ENCODE measurements around the gene APOC3.
"Not testable (repeated sequence)": the region's sequence is repeated elsewhere in the genome, so short reads cannot be mapped to it uniquely, and the experiment has no call there.

APOC3 gene

DNA sequence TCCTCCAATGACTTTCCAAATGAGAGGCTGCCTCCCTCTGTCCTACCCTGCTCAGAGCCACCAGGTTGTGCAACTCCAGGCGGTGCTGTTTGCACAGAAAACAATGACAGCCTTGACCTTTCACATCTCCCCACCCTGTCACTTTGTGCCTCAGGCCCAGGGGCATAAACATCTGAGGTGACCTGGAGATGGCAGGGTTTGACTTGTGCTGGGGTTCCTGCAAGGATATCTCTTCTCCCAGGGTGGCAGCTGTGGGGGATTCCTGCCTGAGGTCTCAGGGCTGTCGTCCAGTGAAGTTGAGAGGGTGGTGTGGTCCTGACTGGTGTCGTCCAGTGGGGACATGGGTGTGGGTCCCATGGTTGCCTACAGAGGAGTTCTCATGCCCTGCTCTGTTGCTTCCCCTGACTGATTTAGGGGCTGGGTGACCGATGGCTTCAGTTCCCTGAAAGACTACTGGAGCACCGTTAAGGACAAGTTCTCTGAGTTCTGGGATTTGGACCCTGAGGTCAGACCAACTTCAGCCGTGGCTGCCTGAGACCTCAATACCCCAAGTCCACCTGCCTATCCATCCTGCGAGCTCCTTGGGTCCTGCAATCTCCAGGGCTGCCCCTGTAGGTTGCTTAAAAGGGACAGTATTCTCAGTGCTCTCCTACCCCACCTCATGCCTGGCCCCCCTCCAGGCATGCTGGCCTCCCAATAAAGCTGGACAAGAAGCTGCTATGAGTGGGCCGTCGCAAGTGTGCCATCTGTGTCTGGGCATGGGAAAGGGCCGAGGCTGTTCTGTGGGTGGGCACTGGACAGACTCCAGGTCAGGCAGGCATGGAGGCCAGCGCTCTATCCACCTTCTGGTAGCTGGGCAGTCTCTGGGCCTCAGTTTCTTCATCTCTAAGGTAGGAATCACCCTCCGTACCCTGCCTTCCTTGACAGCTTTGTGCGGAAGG is 2.9 kb downstream of the APOC3 start:
- no peak for FAIRE-seq

DNA sequence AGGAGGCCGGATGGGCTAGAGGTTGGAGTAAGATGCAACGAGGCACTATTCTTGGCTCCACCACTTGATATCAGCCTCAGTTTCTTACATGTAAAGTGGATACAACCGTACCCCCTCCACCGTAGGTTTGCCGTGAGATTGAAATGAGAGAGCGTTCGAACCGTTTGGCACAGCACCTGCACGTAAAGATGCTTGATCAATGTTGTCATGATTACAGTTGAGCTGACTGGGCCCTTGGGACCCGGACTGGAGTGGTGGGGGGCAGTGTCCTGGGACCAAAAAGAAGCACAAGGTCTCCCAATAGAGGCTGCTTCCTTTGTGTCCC is 3.7 kb downstream of the APOC3 start:
- no peak for FAIRE-seq

DNA sequence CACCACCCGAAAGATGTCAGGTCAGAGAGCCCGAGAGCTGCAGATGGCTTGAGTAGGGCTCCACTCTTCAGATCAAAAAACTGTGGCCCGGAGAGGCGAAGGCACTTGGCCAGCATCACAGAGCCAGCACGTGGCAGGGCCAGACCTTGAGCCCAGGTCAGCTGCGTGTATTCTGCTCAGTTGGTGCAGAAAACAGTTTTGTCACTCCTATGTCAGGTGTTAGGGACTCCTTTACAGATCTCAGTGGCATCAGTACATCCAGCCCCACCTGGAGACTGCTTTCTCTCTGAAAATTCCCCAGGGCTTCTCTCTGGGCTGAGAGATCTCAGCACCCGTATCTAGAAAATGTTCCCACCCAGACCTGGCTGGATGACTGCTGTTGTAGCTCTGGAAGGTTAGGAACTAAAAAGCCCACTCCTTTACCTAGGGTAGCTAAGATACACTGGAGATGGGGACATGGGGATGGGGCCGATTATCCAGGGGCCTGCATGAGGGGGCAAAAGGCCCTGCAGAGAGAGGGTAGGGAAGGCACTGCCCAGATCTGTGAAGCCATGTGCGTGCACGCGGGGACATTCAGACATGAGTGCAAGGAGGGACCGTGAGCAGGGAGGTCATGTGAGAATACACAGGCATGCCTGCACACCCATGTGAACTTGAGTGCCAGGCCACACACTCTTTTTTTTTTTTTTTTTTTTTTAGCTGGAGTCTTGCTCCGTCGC is 4.3 kb downstream of the APOC3 start:
- FAIRE-seq, result no peak

DNA sequence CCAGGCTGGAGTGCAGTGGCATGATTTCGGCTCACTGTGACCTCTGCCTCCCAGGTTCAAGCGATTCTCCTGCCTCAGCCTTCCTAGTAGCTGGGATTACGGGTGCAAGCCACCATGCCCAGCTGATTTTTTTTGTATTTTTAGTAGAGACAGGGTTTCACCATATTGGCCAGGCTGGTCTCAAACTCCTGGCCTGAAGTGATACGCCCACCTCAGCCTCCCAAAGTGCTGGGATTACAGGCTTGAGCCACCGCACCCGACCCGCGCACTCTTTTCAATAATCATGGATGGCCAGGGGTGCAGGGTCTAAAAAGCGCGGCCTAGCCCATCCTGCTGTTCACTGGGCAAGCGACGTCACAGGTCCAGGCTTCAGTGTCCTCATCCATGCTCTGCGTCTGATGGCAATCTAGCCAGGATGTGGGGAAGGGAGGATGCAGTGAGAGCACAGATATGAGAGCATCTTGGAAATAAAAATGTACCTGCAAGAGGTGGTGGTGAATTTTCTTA is 4.9 kb downstream of the APOC3 start:
- not testable (repeated sequence) for FAIRE-seq

DNA sequence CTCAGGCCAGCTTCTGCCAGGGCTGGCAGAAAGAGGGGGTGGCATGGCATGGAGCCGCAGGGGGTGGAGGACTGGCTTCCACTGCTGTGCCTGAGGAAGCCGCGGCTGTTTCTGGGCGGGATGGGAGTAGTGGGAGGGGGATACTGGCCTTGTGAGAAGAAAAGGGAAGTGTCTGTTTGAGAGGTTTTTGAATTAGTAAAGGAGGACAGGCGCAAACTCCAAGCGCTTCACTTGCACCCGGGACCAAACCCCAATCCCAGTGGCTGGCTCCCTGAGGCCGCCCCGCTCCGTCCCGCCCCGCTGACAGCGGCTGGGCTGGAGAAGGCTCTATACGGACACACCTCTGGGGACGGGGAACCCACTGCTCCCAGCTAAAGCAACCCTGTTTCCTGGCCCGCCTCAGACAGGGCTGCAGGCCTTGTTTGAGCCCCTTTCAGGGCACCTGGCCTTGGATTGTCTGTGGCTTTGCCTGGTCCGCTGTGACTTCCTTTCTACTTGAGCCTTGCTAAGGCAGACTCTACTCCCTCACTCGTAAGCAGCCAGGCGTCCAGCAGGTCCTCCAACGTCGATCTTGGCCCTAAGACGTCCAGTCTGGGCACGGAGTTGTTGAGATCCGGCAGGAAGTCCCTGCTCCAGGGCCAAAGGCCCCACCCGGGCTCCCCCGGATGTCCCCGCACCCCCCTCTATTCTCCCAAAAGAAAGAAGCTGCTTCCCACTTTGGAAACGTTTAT is 5.5 kb downstream of the APOC3 start:
- FAIRE-seq, result no peak

DNA sequence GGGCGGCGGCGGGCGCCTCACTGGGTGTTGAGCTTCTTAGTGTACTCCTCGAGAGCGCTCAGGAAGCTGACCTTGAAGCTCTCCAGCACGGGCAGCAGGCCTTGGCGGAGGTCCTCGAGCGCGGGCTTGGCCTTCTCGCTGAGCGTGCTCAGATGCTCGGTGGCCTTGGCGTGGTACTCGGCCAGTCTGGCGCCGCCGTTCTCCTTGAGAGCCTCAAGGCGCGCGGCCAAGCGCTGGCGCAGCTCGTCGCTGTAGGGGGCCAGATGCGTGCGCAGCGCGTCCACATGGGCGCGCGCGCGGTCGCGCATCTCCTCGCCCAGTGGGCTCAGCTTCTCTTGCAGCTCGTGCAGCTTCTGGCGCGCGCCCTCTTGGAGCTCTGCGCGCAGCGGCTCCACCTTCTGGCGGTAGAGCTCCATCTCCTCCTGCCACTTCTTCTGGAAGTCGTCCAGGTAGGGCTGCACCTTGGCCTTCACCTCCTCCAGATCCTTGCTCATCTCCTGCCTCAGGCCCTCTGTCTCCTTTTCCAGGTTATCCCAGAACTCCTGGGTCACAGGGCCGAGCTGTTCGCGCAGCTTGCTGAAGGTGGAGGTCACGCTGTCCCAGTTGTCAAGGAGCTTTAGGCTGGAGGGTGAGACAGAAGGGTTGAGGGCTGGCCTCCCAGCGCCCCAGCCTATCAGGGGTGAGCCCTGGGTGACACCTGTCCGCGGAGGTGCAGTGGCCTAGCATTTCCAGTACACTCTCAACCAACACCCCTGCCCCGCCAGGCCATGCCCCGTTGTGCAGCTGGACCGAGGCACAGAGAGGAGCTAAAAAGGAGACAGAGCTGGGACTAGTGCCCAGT is 6.3 kb downstream of the APOC3 start:
- no peak for FAIRE-seq

DNA sequence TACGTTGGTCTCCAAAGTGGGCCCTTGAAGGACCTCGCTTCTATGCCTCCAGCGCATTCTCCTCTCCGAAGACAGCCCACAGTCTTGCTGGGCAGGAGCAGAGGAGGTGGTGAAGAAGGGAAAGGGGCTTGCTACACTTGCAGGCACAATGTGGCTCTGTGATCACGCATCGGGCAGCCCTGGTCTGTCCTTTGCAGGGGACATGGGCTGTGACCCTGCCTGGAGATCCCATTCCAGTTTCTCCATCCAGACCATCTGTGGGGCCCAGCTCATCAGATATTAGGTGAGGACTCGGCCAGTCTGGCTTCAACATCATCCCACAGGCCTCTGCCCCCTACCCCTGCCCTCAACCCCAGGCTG is 6.9 kb downstream of the APOC3 start:
- FAIRE-seq, result no peak

DNA sequence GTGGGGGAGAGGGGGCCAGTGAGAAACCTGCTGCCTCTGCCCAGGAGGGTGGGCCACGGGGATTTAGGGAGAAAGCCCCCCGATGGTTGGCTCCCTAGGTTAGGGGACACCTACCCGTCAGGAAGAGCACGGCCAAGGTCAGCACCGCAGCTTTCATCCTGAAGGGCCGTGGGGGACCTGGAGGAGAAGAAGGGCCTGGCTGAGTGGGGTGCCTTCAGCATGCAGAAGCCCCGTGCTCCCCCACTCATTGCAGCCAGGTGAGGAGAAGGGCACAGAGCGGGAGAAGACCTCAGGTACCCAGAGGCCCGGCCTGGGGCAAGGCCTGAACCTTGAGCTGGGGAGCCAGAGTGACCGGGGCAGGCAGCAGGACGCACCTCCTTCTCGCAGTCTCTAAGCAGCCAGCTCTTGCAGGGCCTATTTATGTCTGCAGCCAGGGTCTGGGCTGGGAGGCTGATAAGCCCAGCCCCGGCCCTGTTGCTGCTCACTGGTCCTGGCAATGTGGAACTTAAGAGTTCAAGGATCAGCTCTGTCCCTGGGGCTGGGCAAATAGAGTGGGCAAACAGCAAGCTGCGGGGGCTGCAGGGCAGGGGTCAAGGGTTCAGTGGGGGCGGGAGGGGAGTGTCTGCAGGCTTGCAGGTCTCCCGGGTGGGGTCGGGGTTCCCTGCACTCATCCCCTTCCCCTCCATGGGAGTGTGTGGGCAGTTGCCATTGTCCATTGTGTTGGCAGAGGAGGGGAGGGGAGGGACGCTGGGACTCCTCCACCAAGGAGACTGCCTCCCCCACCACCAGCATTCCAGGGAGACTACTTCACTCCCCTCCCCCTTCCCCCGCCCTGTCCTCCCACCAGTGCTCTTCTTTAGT is 7.8 kb downstream of the APOC3 start, which contains the start of gene APOA1:
Gene APOA1 (minus strand): TSS at position 392 of the 861 bp plus-strand sequence. CDS start 235 bp downstream, at position 157.
- FAIRE-seq, result no peak

DNA sequence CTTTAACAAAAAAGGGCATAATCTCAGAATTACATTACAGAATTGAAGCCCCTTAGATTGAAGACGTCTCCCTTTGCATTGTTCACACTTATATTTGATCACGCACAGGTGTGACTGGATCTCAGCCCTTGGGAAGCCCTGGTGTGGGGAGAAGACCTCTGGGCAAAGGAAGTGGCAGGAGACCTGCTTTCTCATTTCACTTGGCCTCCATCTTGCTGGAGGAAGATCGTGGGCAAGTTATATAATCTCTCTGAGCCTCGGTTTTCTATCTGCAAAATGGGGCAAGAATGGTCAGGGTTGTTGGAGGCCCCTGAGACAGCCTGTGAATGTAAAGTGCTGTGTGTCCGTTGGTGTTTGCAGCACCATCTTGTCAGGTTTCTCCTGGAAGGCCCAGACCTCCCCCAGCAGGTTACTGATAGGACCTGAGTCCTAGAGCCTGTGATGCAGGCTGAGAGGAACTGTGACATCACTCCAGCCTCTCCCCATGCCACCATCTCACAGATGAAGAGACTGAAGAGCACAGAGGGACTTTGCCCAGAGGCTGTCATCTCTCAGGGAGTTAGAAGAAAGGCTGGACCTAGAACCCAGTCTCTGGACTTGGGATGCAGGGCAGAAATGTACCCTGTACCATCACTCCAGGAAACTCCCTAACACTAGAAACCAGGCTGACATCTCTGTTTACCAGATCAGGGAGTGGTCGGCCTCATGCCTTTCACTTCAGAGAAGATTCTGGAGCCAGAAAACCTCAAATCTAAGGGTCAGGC is 8.8 kb downstream of the APOC3 start:
- FAIRE-seq, result no peak

DNA sequence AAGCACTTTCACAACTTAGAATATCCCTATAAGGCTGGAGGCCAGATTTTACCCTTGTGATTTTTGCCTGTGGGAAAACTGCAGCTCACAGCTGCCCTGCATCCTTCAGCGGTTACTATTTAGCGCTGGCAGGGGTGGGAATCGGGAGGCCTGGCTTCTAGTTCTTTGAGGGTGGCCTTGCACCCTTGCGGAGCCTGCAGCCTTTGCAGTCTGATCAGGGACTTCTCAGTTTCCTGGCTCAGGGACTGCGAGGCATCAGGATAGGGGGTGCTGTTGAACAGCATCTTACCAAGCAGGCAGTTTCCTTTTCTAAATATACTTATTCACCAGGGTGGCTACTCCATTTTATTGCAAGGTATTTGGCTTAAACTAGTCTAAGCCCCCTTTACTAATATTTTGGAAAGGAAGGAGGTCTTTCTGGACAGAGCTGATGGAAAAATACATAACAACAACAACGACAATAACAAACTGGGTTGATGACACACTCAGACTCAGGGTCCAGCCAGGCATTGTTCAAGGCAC is 10.6 kb downstream of the APOC3 start:
- no peak for FAIRE-seq

DNA sequence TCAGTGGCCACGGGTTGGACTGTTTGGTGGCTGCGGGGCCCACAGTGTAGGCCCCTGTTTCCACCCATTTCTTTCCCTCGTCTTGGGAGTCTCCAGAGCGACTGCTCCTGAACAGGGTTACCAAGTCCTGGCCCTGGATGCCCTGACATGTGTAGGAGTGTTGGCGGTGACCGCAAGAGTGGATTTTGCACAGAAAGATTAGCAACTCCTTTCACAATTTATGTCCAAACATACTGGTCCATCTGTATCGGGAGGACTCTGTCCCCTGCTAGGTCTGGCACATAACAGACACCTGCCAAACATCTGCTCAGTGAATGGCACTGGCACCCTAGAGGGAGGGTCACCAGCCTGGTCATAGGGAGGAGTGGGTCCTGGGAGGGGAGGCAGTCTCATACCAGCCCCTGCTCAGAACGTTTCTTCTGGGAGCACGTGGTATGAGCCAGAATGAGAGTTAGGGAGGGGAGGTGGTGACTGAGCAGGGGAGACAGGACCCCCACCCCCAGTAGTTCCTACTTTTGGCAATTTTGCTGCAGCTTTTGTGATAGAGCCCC is 11.1 kb downstream of the APOC3 start:
- FAIRE-seq, result no peak

DNA sequence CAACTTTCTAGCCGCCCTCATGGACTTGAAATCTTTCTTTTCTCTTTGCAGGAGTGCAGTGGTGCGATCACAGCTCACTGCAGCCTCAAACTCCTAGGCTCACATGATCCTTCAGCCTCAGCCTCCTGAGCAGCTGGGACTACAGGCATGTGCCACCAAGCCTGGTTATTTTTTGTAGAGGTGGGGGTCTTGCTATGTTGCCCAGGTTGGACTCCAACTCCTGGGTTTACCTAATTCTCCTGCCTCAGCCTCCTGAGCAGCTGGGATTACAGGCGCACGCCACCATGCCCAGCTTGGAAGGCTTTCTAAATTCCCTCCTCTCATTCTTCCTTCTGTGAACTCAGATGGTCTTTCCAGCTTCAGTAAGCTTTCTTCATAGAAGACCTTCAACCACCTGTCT is 12.4 kb downstream of the APOC3 start:
- FAIRE-seq, result no peak

DNA sequence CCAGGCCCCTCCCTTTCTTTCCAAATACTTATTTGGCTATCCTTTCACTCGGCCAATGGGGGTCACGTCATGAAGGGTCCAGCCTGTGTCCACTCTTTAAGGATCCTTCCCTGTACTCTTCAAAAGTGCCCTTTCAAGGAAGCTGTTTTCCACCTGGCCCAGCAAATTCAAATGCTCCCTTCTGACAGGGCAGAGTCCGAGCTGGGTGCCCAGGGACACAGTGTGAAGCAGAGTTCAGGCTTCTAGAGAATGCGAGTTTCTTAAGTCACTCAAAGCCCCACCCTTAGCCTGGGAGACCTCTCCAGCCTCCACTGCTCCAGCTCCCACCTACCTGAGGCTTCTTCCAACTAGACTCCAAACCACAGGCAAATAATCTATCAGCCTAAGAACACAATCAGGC is 13.2 kb downstream of the APOC3 start:
- no peak for FAIRE-seq

DNA sequence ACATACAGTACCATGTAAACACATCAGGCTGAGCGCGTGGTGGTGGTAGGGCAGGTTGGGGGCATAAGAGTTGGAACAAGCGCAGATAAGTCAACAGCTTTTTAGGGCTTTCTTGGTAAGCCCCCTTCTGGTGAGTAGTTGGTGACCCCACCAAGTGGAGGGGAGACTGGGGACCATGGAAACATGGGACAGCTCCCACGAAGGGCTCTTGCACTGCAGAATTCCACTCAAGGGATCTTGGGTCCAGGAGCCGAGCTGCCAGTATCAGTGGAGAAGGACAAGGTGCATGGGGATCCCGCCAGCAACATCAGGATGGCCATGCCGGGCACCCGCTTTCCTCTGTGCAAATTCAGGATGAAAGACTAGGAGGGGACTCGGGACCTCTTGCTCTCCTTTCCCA is 14.0 kb downstream of the APOC3 start:
- FAIRE-seq, result no peak

DNA sequence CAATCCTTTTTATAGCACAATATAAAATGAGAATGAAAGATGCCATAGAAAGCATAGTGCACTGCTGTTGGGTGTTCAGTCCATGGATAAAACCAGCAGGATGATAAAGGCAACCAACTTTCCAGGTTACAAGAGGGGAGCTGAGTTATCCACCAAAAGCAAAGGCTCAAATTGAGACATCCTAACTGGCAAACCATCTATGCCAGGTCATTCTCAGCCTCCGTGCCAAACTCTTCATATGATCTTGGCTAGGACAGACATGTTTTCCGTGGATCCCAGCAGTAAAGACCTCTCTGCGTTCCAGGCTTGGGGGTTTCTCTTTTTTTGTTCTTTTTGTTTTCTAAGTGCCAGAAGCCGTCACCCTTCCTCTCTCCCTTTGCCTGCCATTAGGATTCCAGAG is 15.0 kb downstream of the APOC3 start:
- no peak for FAIRE-seq

DNA sequence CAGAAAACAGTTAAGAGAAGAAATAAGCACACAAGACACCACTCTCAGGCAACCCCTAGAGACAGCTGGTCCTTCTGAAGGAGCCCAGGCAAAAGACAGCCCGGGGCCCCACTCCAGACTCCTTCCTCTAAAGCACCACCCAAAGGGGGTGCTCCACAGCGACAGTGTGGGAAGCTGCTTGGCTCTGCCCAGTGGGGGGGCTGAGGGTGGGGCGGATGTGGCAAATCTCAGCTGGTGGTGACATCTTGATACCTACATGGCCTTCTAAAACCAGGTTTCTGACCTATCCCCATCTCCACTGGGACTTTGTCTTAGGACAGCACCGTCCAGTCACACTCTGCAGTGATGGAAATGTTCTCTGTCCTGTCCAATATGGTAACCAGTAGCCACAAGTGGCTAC is 17.9 kb downstream of the APOC3 start:
- no peak for FAIRE-seq

DNA sequence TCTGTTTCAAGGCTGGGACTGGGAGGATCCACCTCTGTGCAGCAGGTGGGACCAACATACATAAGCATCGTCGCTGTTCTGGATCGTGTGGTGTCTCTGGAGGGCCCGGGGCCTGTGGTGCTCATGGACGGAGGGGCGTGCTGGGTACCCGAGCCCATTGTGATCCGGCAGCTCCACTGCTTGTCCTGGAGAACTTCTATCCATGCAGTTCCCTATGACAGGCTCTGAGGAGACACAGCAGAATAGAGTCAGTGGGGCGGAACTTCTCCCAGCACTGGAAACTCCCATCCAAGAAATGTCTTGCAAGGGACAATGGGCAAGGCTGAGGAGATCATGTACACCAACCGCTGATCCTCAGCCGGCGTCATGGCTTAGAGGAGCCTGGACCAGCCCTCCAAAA is 19.4 kb downstream of the APOC3 start:
- no peak for FAIRE-seq

DNA sequence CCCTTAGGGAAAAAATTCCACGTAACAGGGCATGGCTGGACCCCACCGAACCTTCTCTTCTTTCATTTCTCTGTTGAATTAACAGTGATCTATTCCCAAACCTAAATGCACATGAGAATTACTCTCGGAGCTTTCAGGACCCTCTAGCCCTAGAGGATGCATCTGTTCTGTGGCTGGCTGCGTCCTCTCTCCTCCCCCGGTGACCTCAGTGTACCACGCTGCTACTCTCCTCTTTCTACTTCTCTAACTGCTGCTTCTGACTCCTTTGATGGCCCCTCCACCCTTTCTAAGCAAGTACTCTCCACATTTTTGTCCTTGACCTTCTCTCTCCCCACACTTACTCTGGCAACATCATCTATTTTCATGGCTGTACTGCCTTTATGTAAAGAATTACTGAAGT is 19.8 kb downstream of the APOC3 start:
- no peak for FAIRE-seq

DNA sequence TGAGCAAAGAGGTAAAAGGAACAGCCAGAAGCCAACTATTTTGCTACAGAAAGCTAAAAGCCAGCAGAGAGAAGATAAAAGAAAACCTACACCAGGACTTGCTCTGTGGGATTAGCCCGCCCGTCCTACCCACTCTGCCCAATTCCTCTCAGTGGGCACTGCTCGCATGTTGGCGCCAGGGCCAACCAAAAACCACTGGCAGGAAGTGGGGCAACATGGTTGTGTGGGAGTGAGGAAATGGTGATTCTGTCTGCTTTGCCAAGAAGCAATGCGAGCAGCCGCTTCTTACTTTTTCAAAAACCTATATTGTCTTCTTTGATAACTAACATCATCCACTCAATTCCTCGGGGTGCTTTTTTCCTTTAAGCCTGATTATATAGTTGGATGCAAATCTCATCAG is 21.9 kb downstream of the APOC3 start:
- no peak for FAIRE-seq

All from TTC549 (cell line).